T-helper 17 cell (primary cell): Measurements from ENCODE around the gene GRM5. TPM values are rescaled to one million over a fixed set of nuclear protein-coding genes. Genes with fewer than 3 reads are reported as not detected.
"Not testable (repeated sequence)": the region's sequence is repeated elsewhere in the genome, so short reads cannot be mapped to it uniquely, and the experiment has no call there.

Experiments used
- ATAC-seq: fragments of 150-1000 bp; cut with Tn5 transposase; 2 replicates; pipeline ENCODE4 v1.10.0; 2021; ENCODE audit warnings: mild to moderate bottlenecking, moderate library complexity
- DNase-seq, 3 donors: peaks; one replicate each; pipeline versions ENCODE4 v3.0.0 to v3.0.0-alpha.2; 2020 to 2021
- H3K9me3 ChIP-seq: one replicate; pipeline ENCODE4 v1.7.0; 2013; ENCODE audit warnings: low read length, mild to moderate bottlenecking; ENCODE audit not compliant: control insufficient read depth, poor library complexity, severe bottlenecking
- H3K27ac Mint-ChIP-seq: one replicate; pipeline ENCODE4 v1.8.0; 2022; ENCODE audit warnings: mild to moderate bottlenecking, moderate library complexity, mixed read lengths
- H3K27me3 Mint-ChIP-seq: one replicate; pipeline ENCODE4 v1.8.0; 2022; ENCODE audit warnings: mixed read lengths
- H3K36me3 Mint-ChIP-seq: one replicate; pipeline ENCODE4 v1.8.0; 2022; ENCODE audit warnings: low read depth, mixed read lengths
- H3K4me1 Mint-ChIP-seq: one replicate; pipeline ENCODE4 v1.8.0; 2022; ENCODE audit warnings: mild to moderate bottlenecking, mixed read lengths
- H3K4me3 Mint-ChIP-seq: one replicate; pipeline ENCODE4 v1.8.0; 2022; ENCODE audit warnings: mild to moderate bottlenecking, moderate library complexity, mixed read lengths
- total RNA-seq, 4 donors: library from RNA in 2 of 4; stranded (reverse) in 2 of 4; gene quantifications; one replicate each; pipeline ENCODE4 v1.2.3 and lab custom pipeline; 2022 to 2026

The GRM5 gene
- total RNA-seq: not detected
- 0 reads per million in 2 donors for total RNA-seq (lab: John Stamatoyannopoulos, UW)

DNA sequence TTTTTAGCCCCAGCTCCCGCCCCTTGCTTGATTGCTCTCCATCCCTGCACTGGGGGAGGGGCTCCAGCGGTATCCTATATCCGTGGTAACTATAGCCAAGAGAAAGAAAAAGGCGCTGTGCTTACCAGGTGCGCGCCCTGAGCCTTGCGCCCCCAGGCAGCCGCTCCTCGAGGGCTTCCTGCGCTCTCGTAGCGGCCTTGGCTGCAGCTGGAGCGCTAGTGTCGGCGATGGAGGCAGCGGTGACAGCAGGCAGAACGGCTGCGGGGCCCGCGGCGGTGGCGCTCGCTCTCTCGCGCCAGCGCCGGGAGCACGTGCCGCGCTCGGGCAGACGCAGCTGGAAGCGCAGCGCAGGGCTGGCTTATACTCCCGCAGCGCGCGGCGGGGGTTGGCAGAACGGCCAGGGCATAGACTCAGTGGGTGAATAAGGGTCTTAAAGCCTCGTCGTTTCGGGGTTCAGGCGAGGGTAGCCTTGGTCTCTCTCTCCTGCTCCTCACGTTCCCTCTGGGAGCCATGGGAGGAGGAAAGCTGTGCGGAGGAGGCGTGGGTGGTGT lies at the start of gene GRM5:
GRM5 (minus strand) TSS at position 332 of the 551 bp plus-strand sequence. CDS start 18,110 bp downstream, outside the sequence.
- not testable (repeated sequence) for DNase-seq, H3K4me3 Mint-ChIP-seq, H3K36me3 Mint-ChIP-seq, H3K27ac Mint-ChIP-seq, H3K4me1 Mint-ChIP-seq, ATAC-seq, H3K9me3 ChIP-seq
- H3K27me3 Mint-ChIP-seq: peaks cover 40% of the 10 kb centered on the region

DNA sequence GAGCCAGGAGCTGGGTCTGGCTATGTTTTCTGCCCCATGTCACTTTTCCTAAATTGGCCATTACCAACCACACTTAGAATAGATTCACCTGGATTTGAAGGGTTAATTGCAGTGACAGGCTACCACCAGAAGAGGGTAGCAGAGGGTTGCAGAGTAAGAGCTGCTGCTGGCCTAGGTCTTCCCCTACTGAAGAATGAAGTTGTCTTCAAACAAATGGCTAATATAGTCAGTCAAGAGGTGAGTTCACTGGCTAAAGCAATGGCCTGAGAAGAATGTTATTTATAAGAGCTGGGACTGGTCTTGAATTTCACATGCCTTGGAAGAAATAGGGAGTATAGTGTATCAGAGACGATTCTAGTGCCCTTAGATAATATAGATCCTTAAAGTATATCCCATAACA lies 32.2 kb upstream of the GRM5 start:
- H3K9me3 ChIP-seq, H3K36me3 Mint-ChIP-seq, H3K4me1 Mint-ChIP-seq, DNase-seq, H3K4me3 Mint-ChIP-seq, H3K27me3 Mint-ChIP-seq, H3K27ac Mint-ChIP-seq: not testable (repeated sequence)
- peak; percentile 56 for ATAC-seq

DNA sequence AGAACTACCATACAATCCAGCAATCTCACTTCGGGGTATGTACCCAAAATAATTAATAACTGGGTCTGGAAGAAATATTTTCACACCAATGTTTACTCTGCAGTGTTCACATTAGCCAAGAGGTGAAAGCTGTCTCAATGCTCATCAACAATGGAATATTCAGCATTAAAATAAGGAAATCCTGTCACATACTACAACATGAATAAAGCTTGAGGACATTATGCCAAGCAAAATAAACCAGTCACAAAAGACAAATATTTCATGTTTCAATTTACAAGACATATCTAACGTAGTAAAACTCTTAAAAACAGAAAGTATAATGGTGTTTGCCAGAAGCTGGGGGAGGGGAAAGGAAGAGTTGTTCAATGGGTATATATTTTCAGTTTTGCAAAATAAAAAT lies 28.0 kb upstream of the GRM5 start:
- not testable (repeated sequence) for DNase-seq, H3K4me3 Mint-ChIP-seq, ATAC-seq, H3K27ac Mint-ChIP-seq, H3K4me1 Mint-ChIP-seq, H3K27me3 Mint-ChIP-seq, H3K36me3 Mint-ChIP-seq, H3K9me3 ChIP-seq

GRCh38 chr11:89084951-89085350 lies 19.2 kb upstream of the GRM5 start:
- not testable (repeated sequence) for H3K36me3 Mint-ChIP-seq, DNase-seq, H3K9me3 ChIP-seq, H3K27ac Mint-ChIP-seq, ATAC-seq, H3K4me1 Mint-ChIP-seq, H3K27me3 Mint-ChIP-seq, H3K4me3 Mint-ChIP-seq

- not testable (repeated sequence) for ATAC-seq, H3K36me3 Mint-ChIP-seq, H3K4me1 Mint-ChIP-seq, H3K9me3 ChIP-seq, H3K27ac Mint-ChIP-seq, H3K4me3 Mint-ChIP-seq, DNase-seq
- H3K27me3 Mint-ChIP-seq: peaks cover 13% of the 10 kb centered on the region
These were observed 5.1 kb upstream of the GRM5 start for GRCh38 chr11:89070911-89071310.

- H3K36me3 Mint-ChIP-seq: no peaks in the 10 kb centered on the region
- H3K27me3 Mint-ChIP-seq: peaks cover 34% of the 10 kb centered on the region
- DNase-seq: no peak
- H3K27ac Mint-ChIP-seq: no peak overlapping the region
- no peaks in the 10 kb centered on the region for H3K9me3 ChIP-seq
- no peak overlapping the region for H3K4me3 Mint-ChIP-seq
- no peaks in the 10 kb centered on the region for H3K4me1 Mint-ChIP-seq
- ATAC-seq: no peak
These were observed 1.5 kb upstream of the GRM5 start for GRCh38 chr11:89067264-89067663.

DNA sequence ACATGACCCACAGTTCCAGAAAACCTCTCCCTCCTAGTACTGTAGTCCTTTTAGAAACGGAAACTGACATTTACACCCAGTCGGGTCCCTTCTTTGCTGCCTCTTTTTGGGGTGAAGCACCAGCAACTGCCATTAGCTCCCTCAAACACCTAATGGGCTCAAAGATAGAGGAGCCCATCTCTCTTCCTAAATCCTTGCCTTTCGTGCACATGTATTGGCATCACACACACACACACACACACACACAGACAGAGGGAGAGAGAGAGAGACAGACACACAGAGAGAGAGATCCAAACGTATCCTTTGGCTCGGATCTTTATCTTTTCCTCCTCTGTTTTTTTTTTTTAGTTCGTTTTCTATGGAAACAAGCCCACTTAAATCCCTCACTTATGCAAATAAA lies 716 bp downstream of the GRM5 start:
- no peaks in the 10 kb centered on the region for H3K4me1 Mint-ChIP-seq
- no peak for DNase-seq
- H3K36me3 Mint-ChIP-seq: no peaks in the 10 kb centered on the region
- peaks cover 40% of the 10 kb centered on the region for H3K27me3 Mint-ChIP-seq
- no peak for ATAC-seq
- H3K9me3 ChIP-seq: no peaks in the 10 kb centered on the region
- H3K4me3 Mint-ChIP-seq: no peak overlapping the region
- H3K27ac Mint-ChIP-seq: no peak overlapping the region

DNA sequence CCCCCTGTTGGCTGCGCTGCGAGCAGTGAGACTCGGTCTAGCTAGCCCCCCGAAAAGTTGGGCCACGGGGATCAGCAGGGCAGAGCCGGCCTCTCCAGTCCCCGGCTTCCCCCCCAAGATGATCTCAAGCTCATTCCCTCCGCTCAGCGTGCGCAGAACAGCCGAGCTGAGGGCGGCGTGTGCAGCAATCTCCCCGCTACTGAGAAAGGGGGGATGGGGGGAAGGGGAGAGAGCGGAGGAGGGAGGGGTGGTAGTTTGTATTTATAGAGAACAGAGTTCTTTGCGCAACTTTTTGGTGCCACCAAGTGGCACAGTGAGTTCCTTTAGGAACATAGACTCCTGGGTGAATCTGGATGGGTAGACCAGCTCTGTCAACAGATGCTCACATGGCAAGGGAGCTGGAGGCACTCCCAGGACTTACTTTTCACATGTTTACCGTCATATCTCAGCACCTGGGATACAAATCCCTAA lies 2.3 kb downstream of the GRM5 start:
- not testable (repeated sequence) for DNase-seq, H3K9me3 ChIP-seq, H3K36me3 Mint-ChIP-seq, ATAC-seq, H3K4me1 Mint-ChIP-seq, H3K4me3 Mint-ChIP-seq, H3K27ac Mint-ChIP-seq
- H3K27me3 Mint-ChIP-seq: peaks cover 40% of the 10 kb centered on the region

- ATAC-seq, H3K9me3 ChIP-seq, H3K36me3 Mint-ChIP-seq, H3K4me3 Mint-ChIP-seq, DNase-seq, H3K27ac Mint-ChIP-seq, H3K4me1 Mint-ChIP-seq: not testable (repeated sequence)
- H3K27me3 Mint-ChIP-seq: peaks cover 40% of the 10 kb centered on the region
These were observed 2.9 kb downstream of the GRM5 start for GRCh38 chr11:89062771-89063298.

- ATAC-seq, H3K4me1 Mint-ChIP-seq, DNase-seq, H3K36me3 Mint-ChIP-seq, H3K4me3 Mint-ChIP-seq, H3K9me3 ChIP-seq, H3K27ac Mint-ChIP-seq: not testable (repeated sequence)
- peaks cover 35% of the 10 kb centered on the region for H3K27me3 Mint-ChIP-seq
These were observed 3.9 kb downstream of the GRM5 start for GRCh38 chr11:89061839-89062238.

DNA sequence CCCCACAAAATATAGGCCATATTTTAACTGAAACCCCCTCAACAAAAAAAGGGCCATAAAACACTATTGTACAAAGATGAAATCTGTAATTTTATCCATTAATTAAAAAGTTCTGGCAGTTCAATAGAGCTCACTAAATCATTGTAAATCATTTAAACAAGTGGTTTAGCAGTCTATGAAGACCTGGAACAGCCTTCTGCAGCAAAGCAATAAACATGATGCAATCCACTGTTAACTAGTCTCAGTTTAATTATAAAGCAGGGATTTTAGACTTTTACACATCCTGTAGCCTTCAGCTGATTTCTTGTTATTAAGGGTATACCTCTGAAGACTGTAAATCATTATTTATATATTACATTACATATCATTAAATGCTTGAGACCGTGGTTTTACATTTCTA lies 8.4 kb downstream of the GRM5 start:
- not testable (repeated sequence) for H3K27me3 Mint-ChIP-seq, H3K9me3 ChIP-seq, H3K36me3 Mint-ChIP-seq, ATAC-seq, DNase-seq, H3K4me3 Mint-ChIP-seq, H3K4me1 Mint-ChIP-seq, H3K27ac Mint-ChIP-seq

DNA sequence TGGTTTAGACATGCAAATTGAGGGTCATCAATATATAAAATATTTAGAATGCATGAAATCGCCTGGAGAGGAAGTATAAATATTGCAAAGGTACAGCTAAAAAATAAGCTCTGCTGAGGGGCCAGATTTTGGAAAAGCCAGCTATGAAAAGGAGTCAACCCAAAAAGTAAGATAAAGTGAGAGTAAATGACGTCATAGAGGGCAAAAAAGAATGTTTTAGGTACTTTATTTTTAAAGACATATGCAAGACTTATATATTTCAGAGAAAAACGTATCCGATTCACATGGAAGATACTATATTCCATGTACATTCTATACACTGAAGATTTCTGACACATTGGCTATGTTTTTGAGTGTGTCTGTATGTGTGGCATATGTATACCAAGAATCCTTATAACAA lies 13.6 kb downstream of the GRM5 start:
- H3K4me3 Mint-ChIP-seq: no peak overlapping the region
- H3K36me3 Mint-ChIP-seq: no peaks in the 10 kb centered on the region
- ATAC-seq (no peak), DNase-seq (no peak)
- H3K9me3 ChIP-seq: no peaks in the 10 kb centered on the region
- no peaks in the 10 kb centered on the region for H3K4me1 Mint-ChIP-seq
- no peak overlapping the region for H3K27ac Mint-ChIP-seq
- no peaks in the 10 kb centered on the region for H3K27me3 Mint-ChIP-seq

DNA sequence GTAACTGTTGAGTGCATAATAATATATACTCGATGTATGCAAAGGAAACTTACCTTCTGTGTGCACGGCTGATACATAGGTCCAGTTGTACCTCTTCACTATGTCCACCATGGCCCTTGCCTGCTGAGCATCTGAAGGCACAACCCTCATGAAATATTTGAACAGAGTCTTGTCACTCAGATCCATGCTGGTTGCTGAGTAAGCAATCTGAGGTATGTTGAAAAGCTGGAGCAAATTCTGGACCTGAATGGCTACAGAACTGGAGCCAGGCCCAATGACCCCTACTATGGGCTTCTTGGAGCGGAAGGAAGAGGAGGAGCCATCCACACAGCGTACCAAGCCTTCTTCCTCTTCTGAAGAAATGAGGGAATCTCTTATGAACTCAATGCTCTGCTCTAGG lies 18.6 kb downstream of the GRM5 start:
- H3K4me1 Mint-ChIP-seq, DNase-seq, H3K27me3 Mint-ChIP-seq, H3K4me3 Mint-ChIP-seq, H3K9me3 ChIP-seq, H3K36me3 Mint-ChIP-seq, H3K27ac Mint-ChIP-seq, ATAC-seq: not testable (repeated sequence)

DNA sequence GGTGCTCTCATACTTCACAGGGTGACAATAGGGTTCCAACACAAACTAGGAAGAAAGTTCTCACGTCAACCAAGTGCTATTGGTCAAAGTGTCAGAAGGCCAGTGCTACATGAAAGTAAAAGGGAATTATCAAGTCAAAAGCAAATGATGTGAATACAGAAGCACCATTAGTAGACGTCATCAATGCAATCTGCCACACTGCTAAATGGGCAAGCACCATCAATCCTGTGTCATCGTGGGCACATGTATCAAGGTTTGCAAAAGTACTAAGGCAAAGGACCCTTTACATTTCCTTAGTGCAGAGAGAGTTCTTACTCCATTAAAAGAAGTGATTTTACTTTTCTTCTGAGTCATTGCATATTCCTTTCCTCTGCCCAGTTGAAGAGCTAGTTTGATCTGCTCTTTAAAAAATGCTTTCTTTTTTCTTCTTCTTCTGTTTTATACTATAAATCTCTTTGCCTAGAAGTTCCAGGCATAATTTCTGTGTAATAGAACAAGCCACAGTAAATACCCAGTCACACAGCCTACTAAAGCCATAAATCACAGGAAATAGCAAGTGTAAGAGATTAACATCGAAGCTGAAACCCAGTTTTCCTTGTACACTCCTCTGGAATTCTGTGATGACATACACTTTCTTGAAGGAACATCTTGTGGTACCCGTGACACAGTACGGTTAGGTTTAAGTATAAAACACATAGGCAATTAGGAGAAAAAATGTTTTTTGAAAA lies 21.8 kb downstream of the GRM5 start:
- ATAC-seq, H3K27ac Mint-ChIP-seq, H3K27me3 Mint-ChIP-seq: not testable (repeated sequence)

More for the DNA sequence above, 21.8 kb downstream of the GRM5 start:
- H3K9me3 ChIP-seq, H3K4me1 Mint-ChIP-seq, DNase-seq, H3K36me3 Mint-ChIP-seq, H3K4me3 Mint-ChIP-seq: not testable (repeated sequence)
